GM21717 (cell line): ENCODE results near the gene UBA6.
"Not testable (repeated sequence)": the region's sequence is repeated elsewhere in the genome, so short reads cannot be mapped to it uniquely, and the experiment has no call there.

Source experiments
- ATAC-seq: cut with Tn5 transposase; IDR thresholded peaks from one replicate; pipeline ENCODE4 v1.9.1; 2021; ENCODE audit warnings: mild to moderate bottlenecking, moderate library complexity; ENCODE audit not compliant: unreplicated experiment

Gene UBA6

GRCh38 chr4:67714248-67714583 is 13.3 kb upstream of the UBA6 start:
- peak; percentile 51 for ATAC-seq

DNA sequence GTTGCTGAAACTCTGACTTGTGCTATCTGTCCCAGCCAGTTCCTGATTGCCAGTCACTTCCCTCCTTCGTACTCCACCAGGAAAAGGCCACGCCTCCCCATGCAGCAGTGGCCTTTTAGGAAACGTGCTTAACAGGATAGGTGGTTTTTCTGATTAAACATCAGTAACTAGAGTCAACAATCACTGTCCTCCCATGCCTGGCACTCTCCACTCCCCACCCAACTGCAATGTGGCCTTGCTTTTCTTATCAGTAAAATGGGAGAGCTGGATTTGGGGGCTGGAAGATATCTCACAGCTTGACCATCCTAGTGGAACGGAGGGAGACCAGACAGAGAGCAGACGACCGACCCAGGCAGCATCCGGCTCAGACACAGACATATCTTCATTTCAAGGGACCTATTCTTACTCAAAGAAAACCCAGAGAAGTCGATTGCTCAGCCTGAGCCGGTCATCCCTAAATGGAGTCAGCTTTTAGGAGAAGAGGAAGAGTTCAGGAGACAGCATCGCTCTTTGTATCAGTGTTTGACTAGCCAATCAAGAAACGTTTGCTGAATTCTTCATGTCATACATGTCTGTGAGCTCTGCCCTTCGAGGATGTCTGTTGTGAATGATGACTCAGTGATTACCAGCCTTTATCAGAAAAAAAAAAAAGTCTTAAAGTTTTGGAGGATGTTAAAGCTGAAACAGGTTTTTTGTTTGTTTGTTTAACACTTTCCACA is 12.7 kb upstream of the UBA6 start:
- ATAC-seq, result no peak

DNA sequence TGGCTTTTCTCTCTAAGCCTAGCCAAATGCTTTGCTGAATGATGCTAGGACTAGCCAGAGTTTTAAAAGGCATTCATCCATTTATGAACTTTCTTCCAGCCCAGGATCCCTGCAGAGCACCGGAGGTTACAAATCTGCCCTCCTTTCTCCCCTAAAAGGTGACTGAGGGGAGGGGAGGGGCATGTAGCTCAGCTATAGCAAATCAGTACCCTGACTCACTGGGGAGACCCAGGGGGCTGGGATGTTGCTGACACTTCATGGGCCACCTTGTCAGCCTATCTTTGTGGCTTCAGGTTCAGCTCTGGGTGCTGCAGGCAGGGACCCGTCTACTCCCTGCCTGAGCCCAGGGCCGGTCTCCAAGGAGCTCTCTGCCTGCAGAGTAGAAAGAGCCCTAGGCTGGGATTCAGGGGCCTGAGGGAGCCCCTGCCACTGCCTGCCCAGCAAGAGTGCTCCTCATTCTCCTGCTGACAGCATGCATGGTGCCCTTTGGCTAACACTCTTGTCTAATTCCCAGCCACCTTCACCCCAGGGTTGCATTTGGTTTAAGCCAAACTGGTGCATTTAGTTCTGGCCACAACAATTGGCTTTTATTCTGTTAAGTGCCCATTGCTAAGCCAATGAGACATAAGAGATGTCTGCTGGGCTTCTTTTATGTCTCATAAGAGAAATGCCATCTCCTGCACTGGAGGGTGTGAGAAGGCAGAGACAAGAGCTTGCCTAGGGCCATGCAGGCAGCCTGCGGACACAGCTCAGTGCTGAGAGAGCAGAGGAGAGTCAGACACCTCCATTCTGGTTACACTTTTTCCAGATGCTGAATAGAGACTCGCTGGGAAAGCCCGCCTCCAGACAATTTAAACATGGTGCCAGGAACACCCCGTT is 11.9 kb upstream of the UBA6 start:
- no peak for ATAC-seq

DNA sequence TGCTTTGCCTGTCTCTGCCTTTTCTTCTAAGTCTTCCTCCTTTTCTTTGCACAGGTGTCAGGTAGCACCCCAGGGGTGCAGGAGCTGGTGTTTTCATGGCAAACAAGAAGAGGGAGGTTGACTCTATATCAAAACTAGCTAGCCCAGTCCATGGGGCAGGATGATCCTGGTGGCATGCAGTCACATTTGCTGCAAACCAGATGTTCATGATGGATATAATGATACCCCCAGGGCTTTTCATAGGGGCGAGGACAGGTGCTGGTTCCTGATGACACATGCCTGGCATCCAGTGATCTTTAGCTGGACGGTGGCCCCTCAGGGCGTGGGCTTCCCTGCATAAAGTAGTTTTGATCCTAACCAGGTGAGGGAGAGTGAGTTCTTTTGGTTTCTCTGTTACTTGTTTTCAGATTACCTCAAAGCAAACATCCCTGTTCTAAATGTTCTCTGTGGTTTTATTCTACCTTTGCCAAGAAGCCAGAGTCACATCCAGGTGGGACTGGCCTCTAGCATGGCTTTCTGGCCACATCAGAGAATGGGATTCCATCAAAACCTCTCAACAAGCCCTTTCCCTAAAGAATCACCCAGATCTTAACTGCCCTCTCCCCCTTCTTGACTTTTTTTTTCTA is 11.2 kb upstream of the UBA6 start:
- ATAC-seq, result no peak

GRCh38 chr4:67706682-67707081 is 5.7 kb upstream of the UBA6 start:
- not testable (repeated sequence) for ATAC-seq

GRCh38 chr4:67704843-67705242 is 3.9 kb upstream of the UBA6 start:
- no peak for ATAC-seq

DNA sequence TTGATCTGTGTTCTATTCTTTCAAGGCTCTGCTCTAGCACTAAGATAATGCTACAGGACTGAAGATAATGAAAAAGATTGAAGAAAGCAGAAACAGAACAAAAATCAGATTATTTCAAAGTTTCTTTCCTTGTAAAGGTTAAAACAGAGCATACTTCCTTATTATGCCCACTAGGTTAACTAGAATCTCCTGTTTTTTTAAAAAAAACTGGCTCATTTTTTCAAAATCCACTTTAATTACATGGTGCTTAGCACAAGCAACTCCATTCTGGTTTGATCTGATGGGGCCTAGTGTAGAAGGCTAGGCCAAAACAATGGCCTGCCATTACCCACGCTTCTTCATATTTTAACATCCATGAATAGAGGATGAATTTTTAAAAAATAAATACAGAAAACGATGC is 1.2 kb upstream of the UBA6 start:
- ATAC-seq, result no peak

GRCh38 chr4:67701517-67701850 is 529 bp upstream of the UBA6 start:
- no peak for ATAC-seq

GRCh38 chr4:67700116-67700737 is 728 bp downstream of the UBA6 start:
- peak; percentile 21 for ATAC-seq

- no peak for ATAC-seq
Measured at GRCh38 chr4:67699603-67700002, 1.4 kb downstream of the UBA6 start.

DNA sequence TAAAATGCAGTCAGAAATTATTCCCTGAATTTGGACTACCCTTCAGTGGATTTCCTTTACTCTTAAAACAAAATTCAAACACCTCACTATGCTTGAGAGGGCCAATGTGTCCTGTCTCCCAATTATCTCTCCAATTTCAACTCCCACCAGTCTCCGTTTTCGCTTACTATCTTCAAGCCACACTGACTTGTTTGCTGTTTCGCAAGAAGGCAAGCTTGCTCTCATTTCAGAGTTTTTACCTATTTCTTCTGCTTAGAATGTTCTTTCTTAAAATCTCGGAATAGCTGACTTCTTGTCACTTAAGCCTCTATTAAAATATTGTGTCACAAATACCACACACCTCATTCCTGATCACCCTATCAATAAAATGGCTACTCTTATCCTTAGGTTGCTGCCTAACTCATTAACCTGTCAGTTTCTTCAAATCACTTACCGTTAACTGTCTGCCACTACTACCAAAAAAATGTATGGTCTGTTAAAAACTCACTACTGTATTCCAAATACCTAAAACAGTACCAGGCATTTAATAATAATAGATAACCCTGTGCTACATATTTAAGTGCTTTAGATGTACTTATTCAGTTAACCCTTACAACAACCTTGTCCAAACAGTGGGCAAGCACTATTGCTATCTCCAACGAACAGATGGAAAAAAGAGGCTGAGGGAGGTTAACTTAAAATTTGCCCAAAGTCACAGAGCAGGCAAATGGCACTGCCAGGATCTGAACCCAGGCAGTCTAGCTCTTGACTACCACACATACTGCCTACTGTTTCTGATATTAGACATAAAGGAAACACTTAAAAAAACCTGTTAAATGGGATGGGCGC is 2.9 kb downstream of the UBA6 start:
- no peak for ATAC-seq

DNA sequence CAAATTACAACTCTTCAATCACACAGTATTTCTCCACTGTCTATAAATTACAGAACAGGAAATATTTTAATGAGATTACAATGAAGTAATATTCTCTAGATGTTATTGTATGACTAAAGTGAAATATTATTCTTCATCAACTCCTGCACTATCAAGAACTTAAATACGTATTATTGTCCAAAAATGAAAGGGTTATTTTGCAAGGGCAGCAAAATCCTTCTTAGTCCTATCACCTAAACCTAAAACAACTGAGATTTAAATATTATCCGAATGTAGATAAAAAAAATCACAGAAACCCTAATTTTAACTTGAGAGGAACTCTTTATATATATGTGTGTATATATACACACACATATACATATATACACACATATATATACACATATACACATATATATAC is 4.9 kb downstream of the UBA6 start:
- ATAC-seq, result no peak

DNA sequence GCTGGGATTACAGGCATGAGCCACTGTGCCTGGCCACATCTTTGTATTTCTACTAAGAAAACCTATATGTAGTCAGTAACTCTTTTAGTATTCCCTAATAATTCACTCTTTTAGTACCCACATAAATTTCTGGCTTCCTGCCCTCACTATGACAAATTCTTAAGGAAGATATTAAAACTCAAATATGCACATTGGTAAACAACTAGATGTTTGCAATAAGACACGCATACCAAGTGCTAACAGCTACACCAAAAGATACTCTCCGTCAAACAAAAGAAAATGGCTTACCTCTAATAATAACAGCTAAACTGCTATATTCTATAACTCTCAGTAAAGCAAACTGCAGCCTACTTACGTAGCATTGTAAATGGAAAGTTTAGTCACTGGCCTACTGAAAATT is 6.3 kb downstream of the UBA6 start:
- no peak for ATAC-seq

GRCh38 chr4:67691328-67691727 is 9.6 kb downstream of the UBA6 start:
- no peak for ATAC-seq

GRCh38 chr4:67687636-67688035 is 13.3 kb downstream of the UBA6 start:
- ATAC-seq, result no peak

GRCh38 chr4:67685532-67685859 is 15.5 kb downstream of the UBA6 start:
- no peak for ATAC-seq

DNA sequence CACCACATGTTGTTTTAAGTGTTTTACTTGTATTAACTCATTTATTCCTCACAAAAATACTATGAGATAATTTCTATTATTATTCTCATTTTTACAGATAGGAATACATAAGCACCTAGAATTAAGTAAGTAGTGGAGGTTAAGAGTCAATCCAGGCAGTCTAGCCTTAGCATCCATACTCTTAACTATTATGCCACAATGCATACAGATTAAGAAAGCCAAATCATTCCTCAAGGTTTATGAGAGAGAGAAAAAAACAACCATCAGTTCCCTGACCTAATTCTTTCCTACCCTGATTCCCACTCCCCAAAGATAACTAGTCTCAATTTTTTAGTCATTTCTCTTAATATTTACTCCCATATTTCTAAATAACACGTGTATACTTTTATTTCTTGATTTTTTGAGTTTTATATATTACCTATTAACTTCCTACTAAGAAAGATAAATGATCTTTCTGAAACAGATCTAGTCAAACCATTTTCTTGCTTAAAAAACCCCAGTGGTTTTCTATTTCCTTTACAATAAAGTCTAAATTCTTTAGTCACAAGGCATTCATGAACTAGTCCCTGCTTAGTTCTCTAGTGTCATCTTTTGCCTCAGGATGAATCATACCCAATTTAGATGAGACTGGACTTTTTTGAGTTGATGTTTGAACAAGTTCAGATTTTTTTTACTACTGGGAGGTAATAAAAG is 16.0 kb downstream of the UBA6 start:
- no peak for ATAC-seq

DNA sequence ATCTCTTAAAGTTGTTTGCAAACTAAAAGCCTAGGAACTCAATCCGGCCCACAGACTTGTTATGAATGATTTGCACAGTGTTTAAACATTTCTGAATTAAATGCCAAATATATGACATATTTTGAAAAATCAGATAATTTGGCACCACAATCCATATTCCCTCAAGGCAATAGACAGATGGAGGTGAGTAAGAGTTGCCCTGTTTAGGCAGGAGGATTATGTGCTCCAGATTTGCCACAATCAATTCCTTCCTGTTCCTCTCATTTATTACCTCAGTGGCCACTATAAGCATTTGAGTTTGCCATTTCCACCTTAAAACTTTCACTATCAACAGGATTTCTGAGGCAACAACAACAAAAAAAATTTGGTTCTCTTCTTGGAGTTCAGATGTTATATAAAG is 18.7 kb downstream of the UBA6 start:
- ATAC-seq, result no peak

DNA sequence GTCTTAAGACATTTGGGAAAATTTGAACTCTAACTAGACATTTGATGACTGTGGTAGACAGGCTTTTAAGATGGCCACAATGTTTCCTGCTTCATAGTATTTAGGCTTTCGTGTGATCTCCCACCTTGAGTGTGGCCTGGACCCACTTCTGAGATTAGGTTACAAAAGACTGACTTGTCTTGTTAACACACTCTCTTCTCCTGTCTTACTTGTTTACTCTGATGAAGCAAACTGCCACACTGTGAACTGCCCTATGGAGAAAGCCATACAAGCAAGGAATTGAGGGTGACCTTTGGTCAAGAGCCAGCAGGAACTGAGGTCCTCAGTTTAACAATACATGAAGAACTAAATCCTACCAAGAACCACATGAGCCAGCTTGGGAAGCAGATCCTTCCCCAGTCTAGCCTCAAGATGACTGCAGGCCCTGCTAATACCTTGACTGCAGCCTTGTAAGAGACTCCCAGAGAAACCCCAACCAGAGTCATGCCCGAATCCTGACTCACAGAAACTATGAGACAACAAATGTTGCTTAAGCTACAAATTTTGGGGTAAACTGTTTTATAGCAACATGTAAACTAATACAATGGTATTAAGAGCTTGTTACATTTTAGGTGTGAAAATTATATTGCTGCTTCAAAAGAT is 20.3 kb downstream of the UBA6 start:
- no peak for ATAC-seq

DNA sequence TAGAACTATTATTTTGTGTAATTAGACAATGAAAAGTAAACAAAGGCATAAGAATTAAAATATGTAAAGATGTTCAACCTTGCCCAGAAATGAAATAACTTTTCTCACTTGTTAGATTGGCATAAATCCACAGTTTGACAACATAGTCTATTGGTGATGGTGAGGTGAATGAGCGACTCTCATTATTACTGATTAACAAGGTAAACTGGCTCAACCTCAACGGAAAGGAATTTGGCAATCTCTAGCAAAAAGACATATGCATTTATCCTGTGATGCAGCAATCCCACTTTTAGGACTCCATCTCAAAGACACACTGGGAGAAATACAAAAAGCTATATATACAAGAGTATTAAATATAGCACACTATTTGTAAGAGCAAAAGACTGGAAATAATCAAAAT is 22.3 kb downstream of the UBA6 start:
- ATAC-seq, result no peak
